Activated CD4-positive, CD25-positive, alpha-beta regulatory T cell treated with anti-CD3 and anti-CD28 coated beads, Interleukin-2, amount 50 U/mL, for 24 hours (primary cell): ENCODE results near the gene SRMS.

Source experiments
- ATAC-seq, 2 donors: fragments of 150-1000 bp; cut with Tn5 transposase; one replicate each; pipeline ENCODE4 v1.10.0; 2021; ENCODE audit warnings: mild to moderate bottlenecking in 1 of 2, moderate library complexity in 1 of 2

SRMS gene

GRCh38 chr20:63552481-63553249 is 5.1 kb upstream of the SRMS start:
- peak; percentile 30 to 44 for ATAC-seq

GRCh38 chr20:63551068-63551467 is 3.5 kb upstream of the SRMS start:
- no peak for ATAC-seq

- no peak for ATAC-seq
Observed at GRCh38 chr20:63549679-63550282, 2.2 kb upstream of the SRMS start.

- no peak for ATAC-seq
Observed at GRCh38 chr20:63549019-63549418, 1.5 kb upstream of the SRMS start.

GRCh38 chr20:63548542-63548941 is 993 bp upstream of the SRMS start:
- no peak for ATAC-seq

GRCh38 chr20:63546956-63547724 is 409 bp downstream of the SRMS start:
- no peak for ATAC-seq

- peak in 1 of 2 donors; percentile 3 for ATAC-seq
Observed at GRCh38 chr20:63546256-63546955, 1.1 kb downstream of the SRMS start.

- no peak for ATAC-seq
Observed at GRCh38 chr20:63545814-63546213, 1.7 kb downstream of the SRMS start.

- no peak for ATAC-seq
Observed at GRCh38 chr20:63544958-63545516, 2.5 kb downstream of the SRMS start.

- ATAC-seq: no peak
Observed at GRCh38 chr20:63544241-63544957, 3.1 kb downstream of the SRMS start.

GRCh38 chr20:63543733-63544132 is 3.8 kb downstream of the SRMS start:
- no peak for ATAC-seq

GRCh38 chr20:63543131-63543530 is 4.4 kb downstream of the SRMS start:
- no peak for ATAC-seq

GRCh38 chr20:63542696-63543095 is 4.9 kb downstream of the SRMS start:
- no peak for ATAC-seq

GRCh38 chr20:63542031-63542559 is 5.5 kb downstream of the SRMS start:
- ATAC-seq: no peak

- no peak for ATAC-seq
Observed at GRCh38 chr20:63541371-63541770, 6.2 kb downstream of the SRMS start.

GRCh38 chr20:63540417-63541186 is 6.9 kb downstream of the SRMS start:
- ATAC-seq: no peak

GRCh38 chr20:63539441-63540370 is 7.8 kb downstream of the SRMS start:
- ATAC-seq: no peak

- no peak for ATAC-seq
Observed at GRCh38 chr20:63539092-63539430, 8.5 kb downstream of the SRMS start.

GRCh38 chr20:63538204-63539091 is 9.1 kb downstream of the SRMS start:
- peak in 1 of 2 donors; percentile 0 for ATAC-seq
